Upper lobe of left lung (tissue), 4 donors: ENCODE measurements around the gene MCM3AP.

Experiments used
- POLR2AphosphoS5 ChIP-seq, 2 donors: sonication (generic); formaldehyde crosslinking; IDR thresholded peaks; one replicate each; pipeline ENCODE4 v1.5.1; 2017; ENCODE audit warnings: antibody characterized with exemption in 2 of 2
- TF ChIP-seq, protein P1 (sequence below), 6 experiments: fragments of 450-650 bp in 4 of 6; fragments of 200-600 bp in 2 of 6; sonication (generic) in 2 of 6; IDR thresholded peaks; one replicate each; pipeline ENCODE4 v1.5.1; 2016 to 2019; ENCODE audit warnings: antibody characterized with exemption in 6 of 6

DNA sequence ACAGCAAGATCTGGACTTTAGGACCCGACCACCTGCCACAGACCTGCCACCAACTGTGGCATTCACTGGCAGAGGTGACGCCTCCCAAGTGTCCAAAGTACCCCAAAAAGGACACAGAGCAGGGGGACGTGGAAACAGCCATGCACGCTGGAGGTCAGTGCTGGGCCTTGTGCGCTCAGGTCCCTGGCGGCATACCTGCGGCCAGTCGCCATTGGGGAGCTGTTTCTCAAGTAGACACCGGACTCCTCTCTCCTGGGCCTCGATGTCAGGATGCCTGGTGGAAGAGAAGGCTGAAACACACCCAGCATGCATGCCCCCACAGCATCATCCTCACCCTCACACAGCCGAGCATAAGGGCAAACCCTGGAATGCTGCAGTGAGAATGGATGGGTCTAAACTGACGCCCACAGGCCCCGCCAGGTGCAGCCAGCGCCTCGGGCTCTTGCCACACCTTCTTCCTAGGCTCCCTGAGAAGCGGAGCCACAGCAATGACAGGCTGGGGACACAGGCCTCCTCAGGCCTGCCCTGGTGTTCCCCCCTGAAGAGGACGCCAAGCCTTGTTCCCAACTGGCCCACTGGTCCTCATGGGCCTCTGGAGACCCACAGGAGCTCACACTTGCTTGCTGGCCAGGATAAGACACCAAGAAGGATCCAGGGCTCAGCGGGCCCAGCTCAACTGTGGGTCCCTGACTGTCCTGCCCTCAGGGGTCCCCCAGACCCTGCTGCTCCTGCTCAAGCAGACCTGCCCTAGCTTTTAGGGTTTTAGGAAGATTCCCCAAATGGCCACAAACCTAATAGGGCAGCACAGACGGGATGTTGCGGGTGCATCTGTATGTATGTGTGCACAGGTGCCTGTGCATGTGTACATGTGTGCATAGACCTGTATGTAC is 93.5 kb downstream of the MCM3AP start:
- TF ChIP-seq POLR2AphosphoS5 (IDR thresholded peaks at IDR 0.05), result no peak
- TF ChIP-seq, protein P1, sequence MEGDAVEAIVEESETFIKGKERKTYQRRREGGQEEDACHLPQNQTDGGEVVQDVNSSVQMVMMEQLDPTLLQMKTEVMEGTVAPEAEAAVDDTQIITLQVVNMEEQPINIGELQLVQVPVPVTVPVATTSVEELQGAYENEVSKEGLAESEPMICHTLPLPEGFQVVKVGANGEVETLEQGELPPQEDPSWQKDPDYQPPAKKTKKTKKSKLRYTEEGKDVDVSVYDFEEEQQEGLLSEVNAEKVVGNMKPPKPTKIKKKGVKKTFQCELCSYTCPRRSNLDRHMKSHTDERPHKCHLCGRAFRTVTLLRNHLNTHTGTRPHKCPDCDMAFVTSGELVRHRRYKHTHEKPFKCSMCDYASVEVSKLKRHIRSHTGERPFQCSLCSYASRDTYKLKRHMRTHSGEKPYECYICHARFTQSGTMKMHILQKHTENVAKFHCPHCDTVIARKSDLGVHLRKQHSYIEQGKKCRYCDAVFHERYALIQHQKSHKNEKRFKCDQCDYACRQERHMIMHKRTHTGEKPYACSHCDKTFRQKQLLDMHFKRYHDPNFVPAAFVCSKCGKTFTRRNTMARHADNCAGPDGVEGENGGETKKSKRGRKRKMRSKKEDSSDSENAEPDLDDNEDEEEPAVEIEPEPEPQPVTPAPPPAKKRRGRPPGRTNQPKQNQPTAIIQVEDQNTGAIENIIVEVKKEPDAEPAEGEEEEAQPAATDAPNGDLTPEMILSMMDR (IDR thresholded peaks at IDR 0.05), result no peak
